ENCODE data around the gene SAMD11. TPM values are rescaled to one million over a fixed set of nuclear protein-coding genes. Genes with fewer than 3 reads are reported as not detected.

The SAMD11 gene
- total RNA-seq, 1 donor from 2014 or later: 46.2 TPM

DNA sequence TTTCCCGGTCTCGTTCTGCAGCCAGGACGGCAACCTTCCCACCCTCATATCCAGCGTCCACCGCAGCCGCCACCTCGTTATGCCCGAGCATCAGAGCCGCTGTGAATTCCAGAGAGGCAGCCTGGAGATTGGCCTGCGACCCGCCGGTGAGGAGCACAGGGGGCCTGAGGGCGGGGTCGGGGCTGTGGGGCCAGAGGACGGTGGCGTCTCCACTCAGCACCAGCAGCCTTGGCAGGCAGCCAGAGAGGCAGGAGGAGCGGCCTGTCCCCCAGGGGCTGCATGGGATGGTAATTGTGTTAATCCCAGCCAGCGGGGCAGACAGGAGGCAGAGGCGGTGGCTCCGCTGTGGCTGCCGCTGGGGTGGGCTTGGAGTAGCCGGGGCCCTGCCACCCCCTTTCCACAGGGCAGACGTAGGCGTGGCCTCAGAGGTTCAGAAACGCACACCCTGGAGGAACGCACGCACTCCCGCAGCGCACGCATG lies 12.1 kb downstream of the SAMD11 start:
- Mint-ChIP-seq H3K27ac (ENCODE audit: unreplicated experiment) (peak overlapping the region; percentile 64), H3K36me3 (ENCODE audit: unreplicated experiment) (no peaks in the 10 kb centered on the region), H3K4me3 (ENCODE audit: unreplicated experiment) (peak overlapping the region; percentile 65), H3K4me1 (ENCODE audit: low read depth, unreplicated experiment) (peaks cover 24% of the 10 kb centered on the region), H3K9me3 (ENCODE audit: unreplicated experiment) (peaks cover 11% of the 10 kb centered on the region), H3K27me3 (ENCODE audit: unreplicated experiment) (peaks cover 4% of the 10 kb centered on the region)
- TF ChIP-seq, protein P1, sequence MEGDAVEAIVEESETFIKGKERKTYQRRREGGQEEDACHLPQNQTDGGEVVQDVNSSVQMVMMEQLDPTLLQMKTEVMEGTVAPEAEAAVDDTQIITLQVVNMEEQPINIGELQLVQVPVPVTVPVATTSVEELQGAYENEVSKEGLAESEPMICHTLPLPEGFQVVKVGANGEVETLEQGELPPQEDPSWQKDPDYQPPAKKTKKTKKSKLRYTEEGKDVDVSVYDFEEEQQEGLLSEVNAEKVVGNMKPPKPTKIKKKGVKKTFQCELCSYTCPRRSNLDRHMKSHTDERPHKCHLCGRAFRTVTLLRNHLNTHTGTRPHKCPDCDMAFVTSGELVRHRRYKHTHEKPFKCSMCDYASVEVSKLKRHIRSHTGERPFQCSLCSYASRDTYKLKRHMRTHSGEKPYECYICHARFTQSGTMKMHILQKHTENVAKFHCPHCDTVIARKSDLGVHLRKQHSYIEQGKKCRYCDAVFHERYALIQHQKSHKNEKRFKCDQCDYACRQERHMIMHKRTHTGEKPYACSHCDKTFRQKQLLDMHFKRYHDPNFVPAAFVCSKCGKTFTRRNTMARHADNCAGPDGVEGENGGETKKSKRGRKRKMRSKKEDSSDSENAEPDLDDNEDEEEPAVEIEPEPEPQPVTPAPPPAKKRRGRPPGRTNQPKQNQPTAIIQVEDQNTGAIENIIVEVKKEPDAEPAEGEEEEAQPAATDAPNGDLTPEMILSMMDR (IDR thresholded peaks at IDR 0.05; ENCODE audit: partially characterized antibody, unreplicated experiment): no peak
- peak; percentile 98 for DNase-seq

DNA sequence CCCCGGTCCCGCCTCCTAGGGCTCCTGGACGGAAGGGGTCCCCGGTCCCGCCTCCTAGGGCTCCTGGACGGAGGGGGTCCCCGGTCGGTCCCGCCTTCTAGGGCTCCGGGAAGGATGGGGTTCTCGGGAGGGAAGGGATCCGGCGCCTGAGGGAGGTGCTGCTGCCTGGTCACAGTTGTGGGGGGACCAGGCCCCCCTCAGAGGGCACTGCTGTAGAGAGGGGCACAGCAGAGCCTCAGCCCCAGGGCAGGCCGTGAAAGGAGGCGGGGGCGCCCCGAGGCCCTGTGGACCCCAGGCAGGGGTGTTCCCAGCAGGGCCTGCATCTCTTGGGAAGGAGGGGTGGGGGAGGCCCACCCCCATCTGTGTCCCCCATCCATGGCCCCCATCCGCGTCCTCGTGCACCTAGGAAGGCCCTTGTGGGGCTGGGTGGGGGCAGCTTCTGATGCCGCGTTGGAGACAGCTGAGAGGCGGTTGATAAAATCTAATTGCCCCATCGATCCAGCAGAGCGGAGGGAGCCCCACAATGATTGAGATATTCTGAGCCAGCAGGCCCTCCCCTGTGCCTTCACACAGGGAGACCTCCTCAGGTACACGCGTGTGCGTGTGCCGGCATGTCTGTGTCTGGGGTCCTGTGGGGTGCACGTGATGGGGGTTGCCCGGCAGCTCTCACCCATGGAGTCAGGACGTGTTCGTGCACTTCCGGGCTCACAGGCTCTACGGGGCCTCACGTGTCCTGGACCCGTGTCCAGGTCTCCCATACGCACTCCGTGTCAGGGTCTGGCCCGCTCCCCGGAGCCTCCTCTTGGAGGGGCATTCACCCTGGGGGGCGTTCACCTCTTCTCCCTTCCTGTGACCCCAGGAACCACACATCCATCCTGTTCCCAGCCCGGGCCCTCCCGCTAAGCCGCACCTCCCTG lies 12.9 kb downstream of the SAMD11 start:
- Mint-ChIP-seq H3K4me3 (ENCODE audit: unreplicated experiment) (peak overlapping the region; percentile 40), H3K9me3 (ENCODE audit: unreplicated experiment) (peaks cover 9% of the 10 kb centered on the region), H3K36me3 (ENCODE audit: unreplicated experiment) (no peaks in the 10 kb centered on the region), H3K27me3 (ENCODE audit: unreplicated experiment) (peaks cover 6% of the 10 kb centered on the region), H3K27ac (ENCODE audit: unreplicated experiment) (no peak overlapping the region), H3K4me1 (ENCODE audit: low read depth, unreplicated experiment) (peaks cover 18% of the 10 kb centered on the region)
- no peak for DNase-seq
- TF ChIP-seq, protein P1 (IDR thresholded peaks at IDR 0.05; ENCODE audit: partially characterized antibody, unreplicated experiment): no peak

GRCh38 chr1:937521-937920 lies 13.8 kb downstream of the SAMD11 start:
- DNase-seq: no peak
- peaks cover 15% of the 10 kb centered on the region for H3K4me1 Mint-ChIP-seq (ENCODE audit: low read depth, unreplicated experiment)
- H3K27me3 Mint-ChIP-seq (ENCODE audit: unreplicated experiment): peaks cover 6% of the 10 kb centered on the region
- H3K9me3 Mint-ChIP-seq (ENCODE audit: unreplicated experiment): peaks cover 9% of the 10 kb centered on the region
- H3K4me3 Mint-ChIP-seq (ENCODE audit: unreplicated experiment): peak overlapping the region; percentile 56
- H3K27ac Mint-ChIP-seq (ENCODE audit: unreplicated experiment): peak overlapping the region; percentile 82
- no peaks in the 10 kb centered on the region for H3K36me3 Mint-ChIP-seq (ENCODE audit: unreplicated experiment)
- TF ChIP-seq, protein P1 (IDR thresholded peaks at IDR 0.05; ENCODE audit: partially characterized antibody, unreplicated experiment): no peak

DNA sequence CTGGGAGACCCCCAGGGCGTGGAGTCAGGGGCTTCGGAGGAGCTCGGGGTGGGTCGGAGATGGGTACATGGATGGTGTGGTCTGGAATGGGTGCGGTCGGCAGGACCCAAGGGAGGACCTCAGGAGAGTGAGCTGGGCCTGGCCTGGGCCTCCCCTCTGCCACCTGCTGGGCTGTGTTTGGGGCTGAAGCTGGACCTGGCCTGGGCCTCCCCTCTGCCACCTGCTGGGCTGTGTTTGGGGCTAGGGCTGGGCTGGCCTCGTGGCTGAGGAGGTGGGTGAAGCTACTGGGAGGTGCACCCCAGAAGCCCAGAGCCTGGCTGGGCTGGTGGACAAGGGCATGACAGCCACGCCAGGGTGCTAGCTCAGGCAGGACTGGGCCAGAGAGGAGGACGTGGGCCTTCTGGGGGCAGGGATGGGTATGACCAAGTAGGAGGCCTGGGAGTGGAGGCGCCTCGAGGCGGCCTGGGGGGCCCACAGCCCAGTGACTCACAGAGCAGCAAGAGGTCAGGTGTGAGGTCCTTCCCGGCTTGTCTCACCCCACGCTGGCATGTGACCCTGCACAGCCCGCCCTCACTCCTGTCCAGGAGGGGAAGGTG lies 14.5 kb downstream of the SAMD11 start:
- H3K4me1 Mint-ChIP-seq (ENCODE audit: low read depth, unreplicated experiment): peaks cover 15% of the 10 kb centered on the region
- H3K27ac Mint-ChIP-seq (ENCODE audit: unreplicated experiment): peak overlapping the region; percentile 82

More for the DNA sequence above, 14.5 kb downstream of the SAMD11 start:
- Mint-ChIP-seq H3K27me3 (ENCODE audit: unreplicated experiment) (peaks cover 6% of the 10 kb centered on the region), H3K9me3 (ENCODE audit: unreplicated experiment) (peaks cover 7% of the 10 kb centered on the region), H3K4me3 (ENCODE audit: unreplicated experiment) (peak overlapping the region; percentile 56), H3K36me3 (ENCODE audit: unreplicated experiment) (no peaks in the 10 kb centered on the region)
- no peak for DNase-seq
- TF ChIP-seq, protein P1 (IDR thresholded peaks at IDR 0.05; ENCODE audit: partially characterized antibody, unreplicated experiment): no peak
